ENCODE results near the gene C21orf91.

DNA sequence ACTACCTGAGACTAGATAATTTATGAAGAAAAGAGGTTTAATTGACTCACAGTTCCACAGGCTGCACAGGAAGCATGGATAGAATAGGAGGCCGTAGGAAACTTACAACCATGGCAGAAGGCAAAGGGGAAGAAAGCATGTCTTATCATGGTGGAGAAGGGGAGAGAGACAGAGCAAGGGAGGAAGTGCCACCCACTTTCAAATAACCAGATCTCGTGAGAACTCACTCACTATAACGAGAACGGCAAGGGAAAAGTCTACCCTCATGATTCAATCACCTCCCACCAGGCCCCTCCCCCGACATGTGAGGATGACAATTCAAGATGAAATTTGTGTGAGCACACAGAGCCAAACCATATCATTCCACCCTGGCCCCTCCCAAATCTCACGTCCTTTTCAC, 4.7 kb upstream of the C21orf91 start:
- TF ChIP-seq, protein P1, sequence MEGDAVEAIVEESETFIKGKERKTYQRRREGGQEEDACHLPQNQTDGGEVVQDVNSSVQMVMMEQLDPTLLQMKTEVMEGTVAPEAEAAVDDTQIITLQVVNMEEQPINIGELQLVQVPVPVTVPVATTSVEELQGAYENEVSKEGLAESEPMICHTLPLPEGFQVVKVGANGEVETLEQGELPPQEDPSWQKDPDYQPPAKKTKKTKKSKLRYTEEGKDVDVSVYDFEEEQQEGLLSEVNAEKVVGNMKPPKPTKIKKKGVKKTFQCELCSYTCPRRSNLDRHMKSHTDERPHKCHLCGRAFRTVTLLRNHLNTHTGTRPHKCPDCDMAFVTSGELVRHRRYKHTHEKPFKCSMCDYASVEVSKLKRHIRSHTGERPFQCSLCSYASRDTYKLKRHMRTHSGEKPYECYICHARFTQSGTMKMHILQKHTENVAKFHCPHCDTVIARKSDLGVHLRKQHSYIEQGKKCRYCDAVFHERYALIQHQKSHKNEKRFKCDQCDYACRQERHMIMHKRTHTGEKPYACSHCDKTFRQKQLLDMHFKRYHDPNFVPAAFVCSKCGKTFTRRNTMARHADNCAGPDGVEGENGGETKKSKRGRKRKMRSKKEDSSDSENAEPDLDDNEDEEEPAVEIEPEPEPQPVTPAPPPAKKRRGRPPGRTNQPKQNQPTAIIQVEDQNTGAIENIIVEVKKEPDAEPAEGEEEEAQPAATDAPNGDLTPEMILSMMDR (IDR thresholded peaks at IDR 0.05) = no peak
- no peak for TF ChIP-seq EZH2 (IDR thresholded peaks at IDR 0.05; ENCODE audit: borderline replicate concordance, insufficient read depth, low read depth, low read length, poor library complexity, severe bottlenecking)

All from B cell (primary cell).